Mesothelial cell of epicardium (in vitro differentiated cells): ENCODE results near the gene LINC01488. TPM values are rescaled to one million over a fixed set of nuclear protein-coding genes. Genes with fewer than 3 reads are reported as not detected.

ENCODE experiments used
- DNase-seq, 2 experiments: peaks; one replicate each; pipeline ENCODE4 v3.0.0; 2021; ENCODE audit warnings: low spot score in 2 of 2; ENCODE audit not compliant: unreplicated experiment in 2 of 2
- H3K27ac Mint-ChIP-seq: 2 replicates; pipeline ENCODE4 v1.8.0; 2021; ENCODE audit warnings: mixed read lengths
- H3K27me3 Mint-ChIP-seq: 2 replicates; pipeline ENCODE4 v1.8.0; 2021; ENCODE audit warnings: low read depth, mixed read lengths
- H3K36me3 Mint-ChIP-seq: 2 replicates; pipeline ENCODE4 v1.8.0; 2021; ENCODE audit warnings: mixed read lengths
- H3K4me1 Mint-ChIP-seq: 2 replicates; pipeline ENCODE4 v1.8.0; 2021; ENCODE audit warnings: mixed read lengths
- H3K4me3 Mint-ChIP-seq: 2 replicates; pipeline ENCODE4 v1.8.0; 2021; ENCODE audit warnings: mild to moderate bottlenecking, moderate library complexity, mixed read lengths
- H3K9me3 Mint-ChIP-seq: 2 replicates; pipeline ENCODE4 v1.8.0; 2021; ENCODE audit warnings: mixed read lengths
- total RNA-seq: library from RNA; stranded (reverse); gene quantifications from 3 replicates; pipeline ENCODE4 v1.2.1, GENCODE V29; 2021
- TF ChIP-seq, protein P1 (sequence below): fragments of 200-600 bp; sonication (generic); IDR thresholded peaks from one replicate; pipeline ENCODE4 v1.5.0; 2021; ENCODE audit warnings: antibody characterized with exemption; ENCODE audit not compliant: unreplicated experiment

LINC01488 gene
- total RNA-seq, 1 donor from 2014 or later = not detected

DNA sequence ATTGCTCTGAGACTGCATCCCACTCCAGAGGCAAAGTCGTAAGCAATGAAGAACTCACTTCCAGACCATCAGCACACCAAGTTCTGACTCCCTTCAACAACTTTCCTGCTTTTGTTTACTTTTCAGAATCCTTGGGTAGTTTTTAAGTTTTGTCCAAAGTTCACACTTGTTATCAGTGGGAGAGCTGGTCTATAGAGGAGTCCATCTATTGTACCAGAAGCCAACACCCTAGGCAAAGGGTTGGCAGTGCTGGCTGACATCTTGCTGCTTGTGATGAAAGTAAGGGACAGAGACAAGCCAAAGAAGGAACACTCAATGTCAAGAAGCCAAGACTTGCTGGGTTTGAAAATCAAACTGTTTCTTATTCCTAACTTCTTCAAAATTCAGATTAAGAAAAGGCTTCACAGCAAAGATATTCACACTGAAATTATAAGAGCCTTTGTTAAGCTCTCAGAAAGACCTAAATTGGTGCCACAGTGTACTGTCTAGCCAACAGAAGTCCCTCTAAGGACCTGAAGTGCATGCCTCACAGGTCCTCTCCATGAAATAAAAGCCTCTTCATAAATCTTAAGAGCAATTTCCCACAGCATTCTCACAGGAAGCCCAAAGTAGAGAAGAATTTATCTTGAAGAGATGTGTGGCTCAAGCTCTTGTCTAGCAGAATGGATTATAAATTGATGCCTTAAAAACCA is 21.5 kb upstream of the LINC01488 start:
- DNase-seq = no peak
- no peak overlapping the region for H3K27ac Mint-ChIP-seq
- peaks cover 1% of the 10 kb centered on the region for H3K36me3 Mint-ChIP-seq
- H3K9me3 Mint-ChIP-seq = peaks cover 21% of the 10 kb centered on the region
- peaks cover 11% of the 10 kb centered on the region for H3K4me1 Mint-ChIP-seq
- H3K4me3 Mint-ChIP-seq = no peak overlapping the region
- H3K27me3 Mint-ChIP-seq = peaks cover 3% of the 10 kb centered on the region
- TF ChIP-seq, protein P1, sequence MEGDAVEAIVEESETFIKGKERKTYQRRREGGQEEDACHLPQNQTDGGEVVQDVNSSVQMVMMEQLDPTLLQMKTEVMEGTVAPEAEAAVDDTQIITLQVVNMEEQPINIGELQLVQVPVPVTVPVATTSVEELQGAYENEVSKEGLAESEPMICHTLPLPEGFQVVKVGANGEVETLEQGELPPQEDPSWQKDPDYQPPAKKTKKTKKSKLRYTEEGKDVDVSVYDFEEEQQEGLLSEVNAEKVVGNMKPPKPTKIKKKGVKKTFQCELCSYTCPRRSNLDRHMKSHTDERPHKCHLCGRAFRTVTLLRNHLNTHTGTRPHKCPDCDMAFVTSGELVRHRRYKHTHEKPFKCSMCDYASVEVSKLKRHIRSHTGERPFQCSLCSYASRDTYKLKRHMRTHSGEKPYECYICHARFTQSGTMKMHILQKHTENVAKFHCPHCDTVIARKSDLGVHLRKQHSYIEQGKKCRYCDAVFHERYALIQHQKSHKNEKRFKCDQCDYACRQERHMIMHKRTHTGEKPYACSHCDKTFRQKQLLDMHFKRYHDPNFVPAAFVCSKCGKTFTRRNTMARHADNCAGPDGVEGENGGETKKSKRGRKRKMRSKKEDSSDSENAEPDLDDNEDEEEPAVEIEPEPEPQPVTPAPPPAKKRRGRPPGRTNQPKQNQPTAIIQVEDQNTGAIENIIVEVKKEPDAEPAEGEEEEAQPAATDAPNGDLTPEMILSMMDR = no peak

DNA sequence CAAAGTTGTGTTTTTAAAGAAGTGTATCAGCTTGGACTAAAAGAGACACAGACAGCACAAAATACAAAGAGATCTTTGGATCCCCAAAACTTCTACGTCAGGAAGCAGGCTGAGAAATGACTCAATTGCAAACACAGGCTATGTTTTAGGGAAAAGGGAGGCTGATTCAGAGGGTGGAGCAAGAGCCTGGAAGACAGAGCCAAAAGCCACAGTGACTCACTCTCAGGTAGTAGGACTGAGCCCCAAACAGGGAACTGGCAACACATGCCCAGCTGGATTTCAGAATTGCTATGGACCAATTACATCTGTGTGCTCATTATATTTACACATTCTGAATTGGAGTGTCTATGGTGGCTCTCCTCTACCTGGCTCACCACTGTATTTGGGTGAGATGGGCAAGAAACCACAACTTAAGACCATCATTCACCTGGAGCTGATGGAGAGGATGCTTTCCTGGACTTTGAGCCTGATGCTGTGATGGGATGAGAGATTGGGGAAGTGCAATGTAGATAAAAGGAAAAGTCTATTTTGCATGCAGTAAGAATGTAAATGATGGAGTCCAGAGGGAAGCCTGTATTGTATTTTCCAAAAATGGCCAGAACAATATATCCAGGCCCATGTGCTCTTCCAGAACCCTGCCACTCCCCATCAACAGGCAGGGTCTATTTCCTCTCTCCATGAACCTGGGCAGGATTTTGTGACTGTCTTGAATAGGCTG is 20.8 kb upstream of the LINC01488 start:
- TF ChIP-seq, protein P1 = no peak
- H3K36me3 Mint-ChIP-seq = peaks cover 1% of the 10 kb centered on the region
- peaks cover 21% of the 10 kb centered on the region for H3K9me3 Mint-ChIP-seq
- H3K27ac Mint-ChIP-seq = no peak overlapping the region
- DNase-seq = no peak
- peaks cover 9% of the 10 kb centered on the region for H3K4me1 Mint-ChIP-seq
- no peak overlapping the region for H3K4me3 Mint-ChIP-seq
- peaks cover 3% of the 10 kb centered on the region for H3K27me3 Mint-ChIP-seq

DNA sequence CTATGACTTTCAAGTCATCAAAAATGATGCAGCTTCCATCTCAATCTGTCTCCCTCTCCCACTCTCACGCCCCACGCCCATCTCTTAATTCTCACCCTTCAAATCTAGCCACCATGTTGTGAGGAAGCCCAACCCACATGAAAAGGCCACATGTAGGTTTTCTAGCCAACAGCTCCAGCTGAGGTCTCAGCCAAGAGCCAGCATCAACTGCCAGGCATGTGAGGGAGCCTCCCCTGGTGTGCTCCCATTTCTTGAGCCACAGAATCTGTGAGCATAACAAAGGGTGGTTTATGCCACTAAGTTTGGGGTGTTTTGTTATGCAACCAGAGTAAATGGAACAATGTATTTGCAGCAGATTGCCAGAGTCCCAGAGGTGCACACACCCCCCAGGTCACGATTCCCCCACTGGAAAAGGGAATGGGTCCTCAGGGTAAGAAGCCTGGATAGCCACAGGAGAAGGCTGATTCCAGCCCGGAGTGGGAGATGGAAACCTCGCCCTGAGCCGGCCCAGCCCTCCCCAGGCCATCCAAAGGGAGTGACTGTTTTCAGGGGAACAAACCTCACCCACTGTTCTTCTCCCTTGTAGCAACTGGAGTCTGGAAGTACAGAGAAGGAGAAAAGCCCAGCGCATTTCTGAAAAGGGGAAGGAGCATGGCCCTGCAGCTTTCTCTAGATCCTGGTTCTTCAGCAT is 20.0 kb upstream of the LINC01488 start:
- Mint-ChIP-seq H3K4me1 (peaks cover 9% of the 10 kb centered on the region), H3K4me3 (no peak overlapping the region)

GRCh38 chr11:69462106-69462951 is 19.1 kb upstream of the LINC01488 start:
- DNase-seq = no peak
- Mint-ChIP-seq H3K4me3 (no peak overlapping the region), H3K27ac (no peak overlapping the region), H3K27me3 (peaks cover 3% of the 10 kb centered on the region), H3K9me3 (peaks cover 17% of the 10 kb centered on the region), H3K4me1 (peaks cover 13% of the 10 kb centered on the region), H3K36me3 (peaks cover 1% of the 10 kb centered on the region)
- TF ChIP-seq, protein P1 = no peak

More for the DNA sequence above, 20.0 kb upstream of the LINC01488 start:
- TF ChIP-seq, protein P1 = no peak
- Mint-ChIP-seq H3K27me3 (peaks cover 3% of the 10 kb centered on the region), H3K36me3 (peaks cover 1% of the 10 kb centered on the region), H3K9me3 (peaks cover 21% of the 10 kb centered on the region), H3K27ac (no peak overlapping the region)
- DNase-seq = no peak
